A549 (cell line): ENCODE data around the gene MYO9A.

Experiments
- CBX2 ChIP-seq: fragments of 200-600 bp; sonication (generic); IDR thresholded peaks from 2 replicates; pipeline ENCODE4 v1.6.1; 2016; ENCODE audit warnings: low read depth, mild to moderate bottlenecking, borderline replicate concordance
- CHD2 ChIP-seq: fragments of 150-350 bp; IDR thresholded peaks from 2 replicates; pipeline ENCODE4 v1.6.1; 2014; ENCODE audit warnings: low read length; ENCODE audit not compliant: partially characterized antibody
- EP300 ChIP-seq, 2 experiments: fragments of >200 bp; sonication (Bioruptor Twin); formaldehyde crosslinking; IDR thresholded peaks; 2 replicates in 1 of 2; 3 replicates in 1 of 2; pipeline ENCODE4 v1.6.1; 2016 to 2017
- HDAC2 ChIP-seq: fragments of 200-600 bp; sonication (generic); IDR thresholded peaks from 2 replicates; pipeline ENCODE4 v1.6.1; 2016
- NPAS2 ChIP-seq: fragments of 250-450 bp; sonication (Bioruptor Pico); IDR thresholded peaks from 2 replicates; pipeline ENCODE4 v1.8.0; 2022; ENCODE audit warnings: mild to moderate bottlenecking, moderate library complexity, borderline replicate concordance
- POLR2A ChIP-seq: IDR thresholded peaks from 2 replicates; pipeline ENCODE4 v1.6.1; 2012; ENCODE audit warnings: mild to moderate bottlenecking, low read length
- TF ChIP-seq, protein P1 (sequence below): fragments of 450-650 bp; IDR thresholded peaks from 2 replicates; pipeline ENCODE4 v1.6.1; 2014; ENCODE audit warnings: antibody characterized with exemption
- TF ChIP-seq, protein P2 (sequence below): IDR thresholded peaks from 2 replicates; pipeline ENCODE4 v1.6.1; 2012
- TF ChIP-seq, protein P3 (sequence below): fragments of >200 bp; sonication (Bioruptor Twin); formaldehyde crosslinking; IDR thresholded peaks from 3 replicates; pipeline ENCODE4 v1.5.1; 2016
- TF ChIP-seq, protein P4 (sequence below): fragments of 200-600 bp; sonication (generic); IDR thresholded peaks from 2 replicates; pipeline ENCODE4 v1.6.1; 2016; ENCODE audit warnings: antibody characterized with exemption, mild to moderate bottlenecking, moderate library complexity

DNA sequence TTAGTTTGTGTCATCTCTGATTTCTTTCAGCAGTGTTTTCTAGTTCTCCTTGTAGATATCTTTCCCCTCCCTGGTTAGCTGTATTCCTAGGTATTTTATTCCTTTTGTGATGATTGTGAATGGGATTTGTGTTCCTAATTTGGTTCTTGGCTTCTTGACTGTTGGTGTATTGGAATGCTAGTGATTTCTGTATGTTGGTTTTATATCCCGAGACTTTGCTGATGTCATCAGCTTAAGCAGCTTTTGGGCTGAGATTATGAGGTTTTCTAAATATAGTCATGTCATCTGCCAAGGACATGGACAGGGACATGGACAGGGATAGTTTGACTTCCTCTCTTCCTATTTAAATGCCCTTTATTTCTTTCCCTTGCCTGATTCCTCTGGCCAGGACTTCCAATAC lies 35.8 kb downstream of the MYO9A start:
- TF ChIP-seq, protein P1, sequence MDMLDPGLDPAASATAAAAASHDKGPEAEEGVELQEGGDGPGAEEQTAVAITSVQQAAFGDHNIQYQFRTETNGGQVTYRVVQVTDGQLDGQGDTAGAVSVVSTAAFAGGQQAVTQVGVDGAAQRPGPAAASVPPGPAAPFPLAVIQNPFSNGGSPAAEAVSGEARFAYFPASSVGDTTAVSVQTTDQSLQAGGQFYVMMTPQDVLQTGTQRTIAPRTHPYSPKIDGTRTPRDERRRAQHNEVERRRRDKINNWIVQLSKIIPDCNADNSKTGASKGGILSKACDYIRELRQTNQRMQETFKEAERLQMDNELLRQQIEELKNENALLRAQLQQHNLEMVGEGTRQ, result no peak
- TF ChIP-seq, protein P2, sequence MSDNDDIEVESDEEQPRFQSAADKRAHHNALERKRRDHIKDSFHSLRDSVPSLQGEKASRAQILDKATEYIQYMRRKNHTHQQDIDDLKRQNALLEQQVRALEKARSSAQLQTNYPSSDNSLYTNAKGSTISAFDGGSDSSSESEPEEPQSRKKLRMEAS, result no peak
- TF ChIP-seq NPAS2 (CRISPR knock-in tag), result no peak
- TF ChIP-seq, protein P3, sequence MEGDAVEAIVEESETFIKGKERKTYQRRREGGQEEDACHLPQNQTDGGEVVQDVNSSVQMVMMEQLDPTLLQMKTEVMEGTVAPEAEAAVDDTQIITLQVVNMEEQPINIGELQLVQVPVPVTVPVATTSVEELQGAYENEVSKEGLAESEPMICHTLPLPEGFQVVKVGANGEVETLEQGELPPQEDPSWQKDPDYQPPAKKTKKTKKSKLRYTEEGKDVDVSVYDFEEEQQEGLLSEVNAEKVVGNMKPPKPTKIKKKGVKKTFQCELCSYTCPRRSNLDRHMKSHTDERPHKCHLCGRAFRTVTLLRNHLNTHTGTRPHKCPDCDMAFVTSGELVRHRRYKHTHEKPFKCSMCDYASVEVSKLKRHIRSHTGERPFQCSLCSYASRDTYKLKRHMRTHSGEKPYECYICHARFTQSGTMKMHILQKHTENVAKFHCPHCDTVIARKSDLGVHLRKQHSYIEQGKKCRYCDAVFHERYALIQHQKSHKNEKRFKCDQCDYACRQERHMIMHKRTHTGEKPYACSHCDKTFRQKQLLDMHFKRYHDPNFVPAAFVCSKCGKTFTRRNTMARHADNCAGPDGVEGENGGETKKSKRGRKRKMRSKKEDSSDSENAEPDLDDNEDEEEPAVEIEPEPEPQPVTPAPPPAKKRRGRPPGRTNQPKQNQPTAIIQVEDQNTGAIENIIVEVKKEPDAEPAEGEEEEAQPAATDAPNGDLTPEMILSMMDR, result no peak
- TF ChIP-seq POLR2A, result no peak
- TF ChIP-seq CHD2, result no peak
- TF ChIP-seq HDAC2, result no peak
- TF ChIP-seq EP300 (IDR thresholded peaks at IDR 0.05), result no peak
- no peak for TF ChIP-seq CBX2
- TF ChIP-seq, protein P4, sequence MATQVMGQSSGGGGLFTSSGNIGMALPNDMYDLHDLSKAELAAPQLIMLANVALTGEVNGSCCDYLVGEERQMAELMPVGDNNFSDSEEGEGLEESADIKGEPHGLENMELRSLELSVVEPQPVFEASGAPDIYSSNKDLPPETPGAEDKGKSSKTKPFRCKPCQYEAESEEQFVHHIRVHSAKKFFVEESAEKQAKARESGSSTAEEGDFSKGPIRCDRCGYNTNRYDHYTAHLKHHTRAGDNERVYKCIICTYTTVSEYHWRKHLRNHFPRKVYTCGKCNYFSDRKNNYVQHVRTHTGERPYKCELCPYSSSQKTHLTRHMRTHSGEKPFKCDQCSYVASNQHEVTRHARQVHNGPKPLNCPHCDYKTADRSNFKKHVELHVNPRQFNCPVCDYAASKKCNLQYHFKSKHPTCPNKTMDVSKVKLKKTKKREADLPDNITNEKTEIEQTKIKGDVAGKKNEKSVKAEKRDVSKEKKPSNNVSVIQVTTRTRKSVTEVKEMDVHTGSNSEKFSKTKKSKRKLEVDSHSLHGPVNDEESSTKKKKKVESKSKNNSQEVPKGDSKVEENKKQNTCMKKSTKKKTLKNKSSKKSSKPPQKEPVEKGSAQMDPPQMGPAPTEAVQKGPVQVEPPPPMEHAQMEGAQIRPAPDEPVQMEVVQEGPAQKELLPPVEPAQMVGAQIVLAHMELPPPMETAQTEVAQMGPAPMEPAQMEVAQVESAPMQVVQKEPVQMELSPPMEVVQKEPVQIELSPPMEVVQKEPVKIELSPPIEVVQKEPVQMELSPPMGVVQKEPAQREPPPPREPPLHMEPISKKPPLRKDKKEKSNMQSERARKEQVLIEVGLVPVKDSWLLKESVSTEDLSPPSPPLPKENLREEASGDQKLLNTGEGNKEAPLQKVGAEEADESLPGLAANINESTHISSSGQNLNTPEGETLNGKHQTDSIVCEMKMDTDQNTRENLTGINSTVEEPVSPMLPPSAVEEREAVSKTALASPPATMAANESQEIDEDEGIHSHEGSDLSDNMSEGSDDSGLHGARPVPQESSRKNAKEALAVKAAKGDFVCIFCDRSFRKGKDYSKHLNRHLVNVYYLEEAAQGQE, result no peak
